HG03342 (cell line): ENCODE results near the gene NINJ2.

Experiments
- ATAC-seq: cut with Tn5 transposase; IDR thresholded peaks from one replicate; pipeline ENCODE4 v1.9.1; 2021; ENCODE audit warnings: mild to moderate bottlenecking, moderate library complexity; ENCODE audit not compliant: unreplicated experiment

The NINJ2 gene

GRCh38 chr12:617304-617915, 45.8 kb downstream of the NINJ2 start:
- ATAC-seq: no peak

- no peak for ATAC-seq
Measured at GRCh38 chr12:615620-616019, 47.6 kb downstream of the NINJ2 start.

GRCh38 chr12:614411-614970, 48.8 kb downstream of the NINJ2 start:
- no peak for ATAC-seq

GRCh38 chr12:613996-614395, 49.2 kb downstream of the NINJ2 start:
- ATAC-seq: no peak

- ATAC-seq: no peak
Measured at GRCh38 chr12:612886-613285, 50.4 kb downstream of the NINJ2 start.

GRCh38 chr12:612293-612692, 51.0 kb downstream of the NINJ2 start:
- ATAC-seq: no peak

GRCh38 chr12:611721-612120, 51.5 kb downstream of the NINJ2 start:
- no peak for ATAC-seq

- no peak for ATAC-seq
Measured at GRCh38 chr12:608921-609320, 54.3 kb downstream of the NINJ2 start.

GRCh38 chr12:608413-608812, 54.8 kb downstream of the NINJ2 start:
- ATAC-seq: no peak

GRCh38 chr12:607541-608001, 55.7 kb downstream of the NINJ2 start:
- ATAC-seq: no peak

- ATAC-seq: no peak
Measured at GRCh38 chr12:604956-605355, 58.3 kb downstream of the NINJ2 start.

GRCh38 chr12:602700-603068, 60.6 kb downstream of the NINJ2 start:
- ATAC-seq: no peak

- no peak for ATAC-seq
Measured at GRCh38 chr12:601976-602699, 61.1 kb downstream of the NINJ2 start.

- ATAC-seq: no peak
Measured at GRCh38 chr12:599756-600155, 63.5 kb downstream of the NINJ2 start.

GRCh38 chr12:597926-598568, 65.2 kb downstream of the NINJ2 start:
- ATAC-seq: no peak

GRCh38 chr12:593396-594270, 69.6 kb downstream of the NINJ2 start:
- ATAC-seq: no peak

- ATAC-seq: no peak
Measured at GRCh38 chr12:592024-592505, 71.2 kb downstream of the NINJ2 start.

- ATAC-seq: no peak
Measured at GRCh38 chr12:591167-592023, 71.8 kb downstream of the NINJ2 start.

GRCh38 chr12:590206-590750, 73.0 kb downstream of the NINJ2 start:
- ATAC-seq: no peak

- ATAC-seq: no peak
Measured at GRCh38 chr12:588646-589045, 74.6 kb downstream of the NINJ2 start.
